Stimulated activated CD4-positive, alpha-beta T cell treated with anti-CD3 and anti-CD28 coated beads, Interleukin-12 subunit alpha, Interleukin-12 subunit beta, amount 100 ng/mL, for 48 hours (primary cell): Measurements from ENCODE around the gene C12orf57.

ENCODE experiments used
- DNase-seq, 3 donors: peaks; one replicate each; pipeline ENCODE4 v3.0.0-alpha.2; 2020; ENCODE audit warnings: low read depth in 2 of 3, low spot score in 1 of 3

The C12orf57 gene

GRCh38 chr12:6936636-6937480 lies 7.0 kb upstream of the C12orf57 start:
- DNase-seq = peak in 2 of 3 donors; percentile 52 to 53

- DNase-seq = peak; percentile 89 to 92 (median 89)
Measured at GRCh38 chr12:6937481-6938352, 6.1 kb upstream of the C12orf57 start.

GRCh38 chr12:6938353-6939190 lies 5.2 kb upstream of the C12orf57 start:
- no peak for DNase-seq

GRCh38 chr12:6939191-6939540 lies 4.7 kb upstream of the C12orf57 start:
- no peak for DNase-seq

- DNase-seq = no peak
Measured at GRCh38 chr12:6941267-6941666, 2.6 kb upstream of the C12orf57 start.

GRCh38 chr12:6941782-6942181 lies 2.0 kb upstream of the C12orf57 start:
- no peak for DNase-seq

GRCh38 chr12:6942331-6942665 lies 1.5 kb upstream of the C12orf57 start:
- no peak for DNase-seq

- DNase-seq = peak; percentile 62 to 75 (median 71)
Measured at GRCh38 chr12:6943389-6943721, 467 bp upstream of the C12orf57 start.

- peak; percentile 82 to 86 (median 85) for DNase-seq
Measured at GRCh38 chr12:6944381-6945186, 762 bp downstream of the C12orf57 start.

GRCh38 chr12:6945613-6946012 lies 1.8 kb downstream of the C12orf57 start:
- DNase-seq = no peak

- DNase-seq = peak in 2 of 3 donors; percentile 57 to 66
Measured at GRCh38 chr12:6946033-6946919, 2.5 kb downstream of the C12orf57 start.

- DNase-seq = no peak
Measured at GRCh38 chr12:6946920-6947374, 3.1 kb downstream of the C12orf57 start.

GRCh38 chr12:6947615-6948014 lies 3.8 kb downstream of the C12orf57 start:
- DNase-seq = no peak

GRCh38 chr12:6948873-6949594 lies 5.2 kb downstream of the C12orf57 start:
- no peak for DNase-seq

GRCh38 chr12:6950401-6950801 lies 6.6 kb downstream of the C12orf57 start:
- no peak for DNase-seq

GRCh38 chr12:6950811-6951540 lies 7.2 kb downstream of the C12orf57 start, which contains the start of gene PTPN6:
TSS of gene PTPN6 (plus strand) at chr12:6951356. CDS start at chr12:6951513, 157 bp downstream.
- DNase-seq = peak in 1 of 3 donors; percentile 45

GRCh38 chr12:6951551-6952120 lies 7.8 kb downstream of the C12orf57 start:
- no peak for DNase-seq
